SH-SY5Y (cell line): ENCODE data around the gene LGALS3BP.

Source experiments
- GATA2 ChIP-seq: IDR thresholded peaks from 2 replicates; pipeline ENCODE4 v1.6.1; 2011; ENCODE audit warnings: mild to moderate bottlenecking, low read depth, low read length
- GATA3 ChIP-seq: IDR thresholded peaks from 2 replicates; pipeline ENCODE4 v1.6.1; 2011; ENCODE audit warnings: low read depth, mild to moderate bottlenecking, low read length, moderate library complexity

DNA sequence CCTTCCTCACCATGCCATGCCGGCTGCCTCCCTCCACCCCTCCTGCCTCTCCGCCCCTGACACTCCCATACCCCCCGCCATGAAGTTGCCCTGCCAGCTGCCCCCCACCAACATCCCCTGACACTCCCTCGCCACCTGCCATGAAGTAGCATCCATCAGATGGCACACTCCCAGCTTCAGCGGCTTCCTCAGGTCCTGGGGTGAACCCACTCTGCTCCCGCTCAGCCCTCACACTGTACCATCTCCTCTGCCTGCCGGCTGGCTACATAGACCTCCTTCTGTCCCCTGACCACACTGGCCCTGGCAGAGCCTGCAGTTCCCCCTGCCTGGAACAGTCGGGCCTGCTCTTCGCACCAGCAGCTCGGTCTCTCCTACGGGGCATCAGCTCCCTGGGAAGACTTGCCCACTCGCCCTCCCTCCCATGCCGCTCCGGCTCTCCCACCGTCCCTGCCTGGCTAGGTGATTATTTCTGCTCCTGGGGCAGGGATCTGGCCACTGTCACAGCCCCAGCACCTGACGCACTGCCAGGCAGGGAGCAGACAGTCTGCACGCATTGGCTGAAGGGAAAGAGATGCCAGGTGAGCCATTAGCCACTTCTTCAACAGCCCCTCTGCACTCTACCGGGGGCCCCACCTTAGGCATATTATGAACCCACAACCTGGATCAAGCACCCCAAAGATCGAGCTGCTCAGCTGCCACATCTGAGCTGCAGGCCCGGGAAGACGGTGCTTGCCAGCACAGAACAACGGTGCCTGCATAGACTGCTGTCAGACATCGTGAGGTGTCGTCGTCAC, 20.9 kb upstream of the LGALS3BP start:
- TF ChIP-seq GATA2 (no peak), GATA3 (no peak)
